ENCODE measurements around the gene MMP27.

DNA sequence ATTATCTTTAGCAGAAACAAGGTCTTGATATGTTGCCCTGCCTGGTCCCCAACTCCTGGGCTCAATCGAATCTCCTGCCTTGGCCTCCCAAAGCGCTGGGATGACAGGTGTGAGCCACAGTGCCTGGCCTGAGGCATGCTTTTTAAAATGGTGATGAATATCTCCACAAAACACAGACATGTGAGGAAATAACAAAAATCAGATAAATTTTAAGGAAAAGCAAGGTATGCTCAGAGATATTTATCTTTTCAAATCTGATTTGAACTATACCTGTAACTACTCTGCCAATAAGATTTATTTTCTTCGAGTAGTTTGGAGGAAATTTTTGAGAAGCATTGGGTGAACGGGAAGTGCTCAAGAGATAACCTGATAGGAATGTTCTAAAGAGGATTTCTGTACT is 44.5 kb downstream of the MMP27 start:
- TF ChIP-seq, protein P1, sequence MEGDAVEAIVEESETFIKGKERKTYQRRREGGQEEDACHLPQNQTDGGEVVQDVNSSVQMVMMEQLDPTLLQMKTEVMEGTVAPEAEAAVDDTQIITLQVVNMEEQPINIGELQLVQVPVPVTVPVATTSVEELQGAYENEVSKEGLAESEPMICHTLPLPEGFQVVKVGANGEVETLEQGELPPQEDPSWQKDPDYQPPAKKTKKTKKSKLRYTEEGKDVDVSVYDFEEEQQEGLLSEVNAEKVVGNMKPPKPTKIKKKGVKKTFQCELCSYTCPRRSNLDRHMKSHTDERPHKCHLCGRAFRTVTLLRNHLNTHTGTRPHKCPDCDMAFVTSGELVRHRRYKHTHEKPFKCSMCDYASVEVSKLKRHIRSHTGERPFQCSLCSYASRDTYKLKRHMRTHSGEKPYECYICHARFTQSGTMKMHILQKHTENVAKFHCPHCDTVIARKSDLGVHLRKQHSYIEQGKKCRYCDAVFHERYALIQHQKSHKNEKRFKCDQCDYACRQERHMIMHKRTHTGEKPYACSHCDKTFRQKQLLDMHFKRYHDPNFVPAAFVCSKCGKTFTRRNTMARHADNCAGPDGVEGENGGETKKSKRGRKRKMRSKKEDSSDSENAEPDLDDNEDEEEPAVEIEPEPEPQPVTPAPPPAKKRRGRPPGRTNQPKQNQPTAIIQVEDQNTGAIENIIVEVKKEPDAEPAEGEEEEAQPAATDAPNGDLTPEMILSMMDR (IDR thresholded peaks at IDR 0.05; ENCODE audit: low read depth, low read length, poor library complexity, severe bottlenecking): no peak
- no peak for TF ChIP-seq EZH2phosphoT487 (IDR thresholded peaks at IDR 0.05; ENCODE audit: borderline replicate concordance, low read length)

Measured in DOHH2 (cell line).